Stimulated activated CD8-positive, alpha-beta memory T cell treated with anti-CD3 and anti-CD28 coated beads, Interleukin-15, amount 100 ng/mL, for 24 hours (primary cell): ENCODE measurements around the gene CCL22.
"Not testable (repeated sequence)": the region's sequence is repeated elsewhere in the genome, so short reads cannot be mapped to it uniquely, and the experiment has no call there.

Experiments used
- DNase-seq: peaks from one replicate; pipeline ENCODE4 v3.0.0-alpha.2; 2020; ENCODE audit warnings: low read depth

CCL22 gene, protein sequence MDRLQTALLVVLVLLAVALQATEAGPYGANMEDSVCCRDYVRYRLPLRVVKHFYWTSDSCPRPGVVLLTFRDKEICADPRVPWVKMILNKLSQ

DNA sequence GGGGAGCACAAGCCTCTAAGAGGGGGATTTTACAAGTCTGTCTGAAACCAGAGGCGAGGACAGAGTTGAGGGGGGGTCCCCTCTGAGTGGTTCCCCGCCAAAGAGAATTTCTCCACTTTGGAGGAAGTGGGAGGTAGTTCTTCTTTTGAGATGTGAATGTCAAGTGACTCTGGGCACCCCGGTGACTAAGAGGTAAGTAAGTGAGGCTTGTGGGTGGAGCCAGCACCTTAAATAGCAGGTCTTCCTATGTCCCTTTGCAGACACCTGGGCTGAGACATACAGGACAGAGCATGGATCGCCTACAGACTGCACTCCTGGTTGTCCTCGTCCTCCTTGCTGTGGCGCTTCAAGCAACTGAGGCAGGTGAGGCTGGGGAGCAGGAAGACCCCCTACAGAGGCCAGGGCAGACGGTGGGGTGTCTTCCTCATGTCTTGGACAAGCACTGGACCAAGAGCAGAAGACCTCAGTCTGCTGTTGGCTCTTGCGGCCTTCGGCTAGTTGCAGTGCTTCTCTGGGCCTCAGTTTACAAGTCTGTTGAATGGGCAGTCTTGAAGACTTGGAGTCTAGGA lies at the start of gene CCL22:
CCL22 (plus strand) TSS at position 257 of the 569 bp plus-strand sequence; CDS start at position 291, 34 bp downstream.
- DNase-seq, result no peak

DNA sequence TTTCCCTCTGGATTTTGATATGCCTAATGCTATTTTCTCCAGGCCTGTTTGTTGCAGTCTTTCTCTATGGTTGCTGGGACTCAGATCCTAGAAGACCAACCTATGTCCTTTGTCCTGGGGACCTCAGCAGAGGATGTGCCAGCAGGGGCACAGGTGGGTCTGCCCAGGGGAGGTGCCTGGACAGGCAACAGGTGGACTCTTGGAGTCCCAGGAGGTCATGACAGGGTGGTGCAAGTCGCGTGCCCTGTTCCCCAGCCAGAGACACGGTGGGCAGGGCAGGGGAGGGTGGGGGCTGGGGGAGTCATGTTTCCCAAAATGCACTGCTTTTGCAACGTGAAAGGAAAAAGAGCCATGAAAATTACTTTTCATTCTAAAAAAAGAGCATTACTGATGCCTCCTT lies 47.8 kb upstream of the CCL22 start:
- DNase-seq, result no peak

DNA sequence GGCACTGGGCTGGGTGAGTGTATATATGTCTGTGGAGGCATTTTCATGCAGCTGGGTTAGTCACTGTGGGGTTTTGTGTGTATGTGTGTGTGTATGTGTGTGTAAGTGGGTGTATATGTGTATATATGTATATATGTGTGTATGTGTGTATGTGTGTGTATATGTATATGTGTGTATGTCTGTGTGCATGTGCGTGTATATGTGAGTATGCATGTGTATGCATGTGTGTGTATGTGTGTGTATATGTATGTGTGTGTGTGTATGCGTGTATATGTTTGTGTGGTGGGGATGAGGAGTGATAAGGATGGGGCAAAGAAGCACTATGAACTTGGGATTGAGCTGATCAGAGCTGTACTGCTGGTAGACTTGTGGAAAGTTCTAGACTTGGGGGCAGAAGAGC lies 45.1 kb upstream of the CCL22 start:
- DNase-seq, result no peak

DNA sequence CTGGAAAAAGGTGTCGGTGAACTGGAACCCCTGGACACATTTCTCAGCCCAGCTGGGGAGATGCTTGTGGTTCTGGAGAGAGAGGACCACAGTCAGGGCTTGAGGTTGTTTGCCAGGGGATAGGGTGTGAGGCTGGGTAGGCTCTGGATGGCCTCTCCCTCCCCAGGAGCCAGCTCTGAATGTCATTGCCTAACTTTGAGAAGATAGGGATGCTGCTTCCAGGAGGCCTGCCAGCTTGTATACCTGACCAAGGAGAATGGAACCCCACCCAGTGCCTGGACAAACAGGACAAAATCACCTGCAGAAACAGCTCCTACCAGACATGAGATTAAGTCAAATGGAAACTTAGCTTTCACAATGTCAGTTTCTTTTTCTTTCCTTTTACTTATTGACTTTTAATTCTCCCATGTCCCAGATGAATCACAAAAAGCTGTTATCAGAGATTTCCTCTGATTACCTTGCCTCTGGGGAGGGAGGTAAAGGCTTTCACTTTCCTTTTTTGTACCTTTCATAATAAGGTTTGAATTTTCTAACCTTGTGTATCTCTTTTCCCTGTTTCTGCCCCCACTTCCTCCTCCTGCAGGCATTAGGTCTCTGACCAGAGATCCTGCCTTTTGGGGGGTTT lies 44.3 kb upstream of the CCL22 start:
- DNase-seq, result no peak

DNA sequence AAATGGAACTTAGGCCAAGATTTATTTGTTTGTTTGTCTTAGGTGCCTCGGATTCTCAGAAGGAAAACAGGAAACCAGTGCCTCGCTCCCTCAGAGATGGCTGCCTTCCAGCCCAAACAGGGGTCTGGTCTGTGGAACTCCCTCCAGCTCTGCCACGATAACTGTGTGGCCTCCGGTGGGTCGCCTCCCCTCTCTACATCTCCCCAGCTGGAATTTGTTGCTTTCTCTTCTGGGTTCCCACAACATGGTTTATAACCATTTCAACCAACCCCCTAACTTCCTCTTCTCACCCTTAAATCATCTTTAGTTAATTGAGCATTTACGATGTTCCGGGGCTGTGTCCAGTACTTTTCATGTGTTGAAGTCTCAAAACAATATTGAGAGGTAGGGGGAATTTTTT lies 43.2 kb upstream of the CCL22 start:
- no peak for DNase-seq

DNA sequence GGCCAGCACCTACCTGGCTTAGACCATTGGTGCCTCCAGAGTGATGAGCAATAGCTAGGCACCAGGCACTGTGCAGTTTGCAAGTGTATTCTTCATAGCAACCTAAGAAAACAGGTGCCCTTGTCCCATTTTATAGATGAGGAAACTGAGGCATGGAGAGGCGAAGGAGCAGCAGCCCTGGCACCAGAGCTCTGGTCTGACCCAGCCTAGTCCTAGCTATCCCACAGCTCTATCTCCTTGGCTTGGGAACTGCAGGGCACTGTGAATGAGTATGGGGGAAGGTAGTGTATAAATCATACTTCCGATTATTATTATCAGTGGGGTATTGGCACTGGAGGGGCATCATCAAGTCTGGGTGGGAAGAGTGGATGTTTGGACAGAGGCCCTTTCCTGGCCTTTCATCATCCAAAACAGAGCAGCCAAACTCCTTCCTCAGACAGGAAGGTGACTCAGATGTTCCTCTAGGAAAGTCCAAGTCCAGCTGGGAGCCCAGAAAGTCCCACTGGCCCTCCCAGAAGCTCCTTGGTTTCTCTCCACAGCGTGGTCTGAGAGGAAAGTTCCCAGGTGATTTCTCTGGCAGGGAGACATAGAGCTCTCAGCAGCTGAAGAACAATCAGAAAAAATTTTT lies 42.1 kb upstream of the CCL22 start:
- DNase-seq, result no peak

DNA sequence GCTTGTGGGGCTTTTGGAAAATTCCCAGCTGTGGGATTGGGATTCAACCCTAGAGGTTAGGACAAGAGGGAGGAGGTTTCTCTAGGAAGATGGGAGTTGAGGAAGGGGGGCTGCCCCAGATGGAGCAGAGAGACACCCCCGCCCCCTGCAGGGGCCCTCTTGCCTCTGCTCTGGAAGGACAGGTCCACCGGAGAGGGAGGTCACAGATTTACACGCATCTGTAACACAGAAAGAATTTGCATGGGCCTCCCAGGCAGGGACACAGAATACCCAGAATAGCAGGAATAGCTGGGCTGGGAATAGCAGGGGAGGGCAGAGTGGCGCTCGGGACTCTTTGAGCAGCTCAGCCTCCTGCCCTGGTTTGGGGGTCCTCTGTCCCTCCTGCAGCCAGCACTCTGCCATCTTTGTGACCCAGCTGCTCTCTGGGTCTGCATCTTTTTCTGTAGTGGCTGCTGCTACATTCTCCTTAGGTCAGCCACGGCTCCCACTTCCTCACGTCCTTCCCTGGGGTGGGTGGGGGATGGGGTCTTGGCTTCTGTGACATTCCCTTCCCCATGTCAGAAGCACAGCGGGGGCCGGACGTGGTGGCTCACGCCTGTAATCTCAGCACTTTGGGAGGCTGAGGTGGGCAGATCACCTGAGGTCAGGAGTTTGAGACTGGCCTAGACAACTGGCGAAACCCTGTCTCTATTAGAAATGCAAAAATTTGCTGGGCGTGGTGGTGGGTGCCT lies 40.2 kb upstream of the CCL22 start:
- DNase-seq, result no peak

DNA sequence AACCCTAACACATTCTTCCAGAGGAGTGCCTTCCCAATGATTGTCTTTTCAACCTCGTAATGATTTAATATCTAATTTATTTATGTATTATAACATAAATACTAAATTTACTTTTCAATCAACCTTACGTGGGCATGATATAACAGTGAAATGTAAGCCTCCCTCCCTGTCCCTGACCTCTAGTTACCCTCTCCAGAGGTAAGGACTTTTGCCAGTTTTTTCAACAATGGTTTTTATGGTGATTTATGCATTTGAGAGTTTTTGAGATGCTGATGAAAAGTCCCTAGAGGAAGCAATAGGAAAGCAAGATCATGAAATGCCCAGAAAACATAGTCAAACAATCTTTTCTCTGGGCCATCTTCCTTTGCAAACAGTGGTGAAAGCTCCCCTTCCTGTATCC lies 38.9 kb upstream of the CCL22 start:
- DNase-seq, result no peak

DNA sequence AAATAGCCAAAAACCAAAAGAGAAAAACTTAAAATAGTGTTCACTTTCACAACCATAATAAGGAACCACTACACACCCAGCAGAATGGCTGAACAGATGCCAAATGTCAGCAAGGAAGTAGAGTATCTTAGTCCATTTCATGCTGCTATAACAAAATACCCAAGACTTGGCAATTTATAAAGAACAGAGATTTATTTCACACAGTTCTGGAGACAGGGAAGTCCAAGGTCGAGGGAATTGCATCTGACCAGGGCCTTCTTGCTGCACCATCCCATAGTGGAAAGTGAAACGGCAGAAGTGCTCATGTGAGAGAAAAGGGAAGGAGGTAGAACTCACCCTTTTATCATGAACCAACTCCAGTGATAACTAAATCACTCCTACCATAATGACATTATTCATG lies 33.8 kb upstream of the CCL22 start:
- no peak for DNase-seq

DNA sequence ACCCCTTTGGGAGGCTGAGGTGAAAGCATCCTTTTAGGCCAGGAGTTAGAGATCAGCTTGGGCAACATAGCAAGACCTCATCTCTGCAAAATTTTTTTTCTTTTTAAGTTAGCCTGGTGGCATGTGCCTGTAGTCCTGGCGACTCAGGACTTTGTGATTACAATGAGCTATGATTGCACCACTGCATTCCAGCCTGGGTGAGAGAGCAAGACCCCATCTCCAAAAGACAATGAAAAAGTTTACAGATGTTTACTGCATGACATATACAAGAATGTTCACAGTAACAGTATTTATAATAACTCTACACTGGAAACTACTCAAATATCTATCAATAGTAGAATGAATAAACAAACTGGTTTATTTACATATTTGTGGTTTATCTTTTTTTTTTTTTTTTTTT lies 33.1 kb upstream of the CCL22 start:
- DNase-seq, result no peak

DNA sequence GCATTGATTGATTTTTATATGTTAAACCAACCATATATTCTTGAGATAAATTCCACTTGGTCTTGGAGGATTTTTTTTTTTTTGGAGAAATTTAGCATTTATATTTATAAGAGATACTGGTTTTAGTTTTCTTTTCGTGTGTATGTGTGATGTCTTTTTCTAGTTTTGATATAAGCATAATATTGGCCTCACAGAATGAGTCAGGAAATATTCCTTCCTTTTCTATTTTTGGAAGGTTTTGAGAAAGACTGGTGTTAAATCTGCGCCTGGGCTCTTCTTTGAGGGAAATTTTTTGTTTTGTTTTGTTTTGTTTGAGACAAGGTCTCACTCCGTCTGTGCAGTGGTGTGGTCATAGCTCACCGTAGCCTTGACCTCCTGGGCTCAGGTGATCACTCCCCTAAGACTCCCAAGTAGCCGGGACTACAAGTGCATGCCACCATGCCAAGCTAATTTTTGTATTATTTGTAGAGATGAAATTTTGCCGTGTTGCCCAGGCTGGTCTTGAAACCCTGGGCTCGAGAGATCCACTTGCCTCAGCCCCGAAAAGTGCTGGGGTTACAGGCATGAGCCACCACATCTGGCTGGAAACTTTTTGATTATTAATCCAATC lies 28.8 kb upstream of the CCL22 start:
- no peak for DNase-seq

DNA sequence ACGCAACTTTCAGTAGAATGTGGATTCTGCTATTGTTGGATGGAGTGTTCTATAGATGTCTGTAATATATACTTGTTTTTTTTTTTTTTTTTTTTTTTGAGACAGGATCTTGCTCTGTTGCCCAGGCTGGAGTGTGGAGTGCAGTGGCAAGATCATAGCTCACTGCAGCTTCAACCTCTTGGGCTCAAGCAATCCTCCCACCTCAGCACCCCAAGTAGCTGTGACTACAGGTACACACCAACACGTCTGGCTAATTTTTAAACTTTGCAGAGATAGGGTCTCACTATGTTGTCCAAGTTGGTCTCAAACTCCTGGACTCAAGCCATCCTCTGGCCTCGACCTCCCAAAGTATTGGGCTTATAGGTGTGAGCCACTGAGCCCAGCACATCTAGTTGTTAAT lies 27.2 kb upstream of the CCL22 start:
- no peak for DNase-seq

DNA sequence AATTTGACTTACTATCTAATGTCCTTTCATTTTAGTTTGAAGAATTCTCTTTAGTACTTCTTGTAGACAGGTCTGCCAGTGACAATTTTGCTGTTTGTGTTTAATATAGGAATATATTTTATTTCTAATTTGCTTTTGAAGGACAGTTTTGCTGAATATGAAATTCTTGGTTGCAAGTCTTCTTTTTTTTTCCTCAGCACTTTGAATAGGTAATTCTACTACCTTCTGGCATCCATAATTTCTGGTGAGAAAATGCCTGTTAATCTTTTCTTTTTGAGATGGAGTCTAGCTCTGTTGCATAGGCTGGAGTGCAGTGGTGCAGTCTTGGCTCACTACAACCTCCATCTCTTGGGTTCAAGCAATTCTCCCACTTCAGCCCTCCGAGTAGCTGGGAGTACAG lies 25.2 kb upstream of the CCL22 start:
- DNase-seq, result no peak

DNA sequence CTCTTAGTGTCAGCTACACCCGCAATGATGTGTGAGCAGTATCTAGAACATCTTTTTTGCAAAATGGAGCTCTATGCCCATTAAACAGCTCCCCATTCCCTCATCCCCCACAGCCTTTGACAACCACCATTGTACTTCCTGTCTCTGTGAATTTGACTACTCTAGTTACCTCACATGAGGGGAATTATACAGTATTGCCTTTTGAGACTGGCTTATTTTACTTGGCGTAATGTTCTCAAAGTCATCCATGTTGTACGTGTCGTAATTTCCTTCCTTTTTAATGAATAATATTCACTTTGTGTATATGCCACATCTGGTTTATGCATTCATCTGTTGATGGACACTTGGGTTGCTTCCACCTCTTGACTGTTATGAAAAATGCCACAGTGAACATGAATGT lies 23.2 kb upstream of the CCL22 start:
- no peak for DNase-seq

DNA sequence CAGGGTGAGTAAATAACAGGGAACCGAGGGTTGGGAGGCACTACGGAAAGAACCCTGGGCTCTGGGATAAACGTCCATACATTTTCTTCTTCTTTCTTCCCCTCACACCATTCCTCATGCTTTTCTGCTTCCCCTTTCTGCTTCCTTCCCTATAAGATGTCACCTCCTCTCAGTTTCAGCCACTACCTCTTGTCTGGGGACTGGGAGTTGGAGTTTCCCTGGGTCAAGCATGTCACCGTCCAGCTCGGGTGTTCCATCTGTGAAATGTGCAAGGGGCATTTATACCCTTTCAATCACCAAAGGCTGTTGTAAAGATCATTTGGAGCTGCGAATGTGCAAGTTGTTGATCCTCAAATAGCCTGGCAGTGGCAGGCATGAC lies 17.5 kb upstream of the CCL22 start:
- no peak for DNase-seq

DNA sequence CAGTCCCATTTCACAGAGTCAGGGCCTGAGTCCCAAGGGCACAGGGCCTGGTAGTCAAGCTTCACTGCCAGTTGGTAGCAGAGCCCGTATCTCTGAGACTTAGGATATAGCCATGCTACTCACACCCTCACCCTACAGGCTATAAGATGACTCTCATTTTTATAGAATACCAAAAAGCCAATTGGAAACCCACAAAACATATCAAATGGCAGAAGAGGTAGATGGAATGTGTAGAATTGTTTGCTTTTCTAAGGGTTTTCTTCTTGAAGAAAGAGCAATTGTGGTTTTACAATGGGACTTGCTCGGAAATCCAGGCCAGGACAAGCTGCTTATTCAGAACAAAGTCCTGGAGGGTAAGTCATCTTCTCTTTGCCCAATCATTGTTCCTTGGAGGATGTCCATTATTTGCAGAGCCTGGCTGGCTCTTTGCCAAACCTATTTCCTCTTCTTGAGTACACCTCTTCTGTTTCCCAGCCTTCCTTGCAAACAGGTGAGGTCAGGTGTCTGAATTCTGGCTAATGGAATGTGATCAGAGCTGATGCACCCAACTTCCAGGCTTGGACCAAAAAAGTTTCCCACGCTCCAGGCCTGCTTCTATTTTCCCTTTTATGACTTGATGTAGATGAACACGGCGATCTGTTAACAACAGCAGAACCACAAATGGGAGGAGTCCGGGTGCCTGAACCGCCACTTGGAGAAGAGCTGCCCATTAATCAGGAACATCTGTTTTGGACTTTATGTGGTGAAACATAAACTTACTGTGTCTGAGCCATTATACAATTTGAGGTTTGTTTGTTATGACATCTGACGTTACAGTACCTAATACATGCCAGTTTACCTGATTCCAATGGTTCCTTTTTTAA lies 16.9 kb upstream of the CCL22 start:
- no peak for DNase-seq

DNA sequence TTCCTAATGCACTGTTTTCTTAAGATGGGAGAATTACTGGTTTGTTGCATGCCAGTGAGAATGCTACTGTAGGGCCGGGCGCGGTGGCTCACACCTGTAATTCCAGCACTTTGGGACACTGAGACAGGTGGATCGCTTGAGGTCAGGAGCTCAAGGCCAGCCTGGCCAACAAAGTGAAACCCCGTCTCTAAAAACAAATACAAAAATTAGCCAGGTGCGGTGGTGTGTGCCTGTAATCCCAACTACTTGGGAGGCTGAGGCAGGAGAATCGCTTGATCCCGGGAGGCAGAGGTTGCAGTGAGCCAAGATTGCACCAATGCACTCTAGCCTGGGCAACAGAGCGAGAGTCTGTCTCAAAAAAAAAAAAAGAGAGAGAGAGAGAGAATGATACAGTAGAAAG lies 16.0 kb upstream of the CCL22 start:
- DNase-seq, result not testable (repeated sequence)

DNA sequence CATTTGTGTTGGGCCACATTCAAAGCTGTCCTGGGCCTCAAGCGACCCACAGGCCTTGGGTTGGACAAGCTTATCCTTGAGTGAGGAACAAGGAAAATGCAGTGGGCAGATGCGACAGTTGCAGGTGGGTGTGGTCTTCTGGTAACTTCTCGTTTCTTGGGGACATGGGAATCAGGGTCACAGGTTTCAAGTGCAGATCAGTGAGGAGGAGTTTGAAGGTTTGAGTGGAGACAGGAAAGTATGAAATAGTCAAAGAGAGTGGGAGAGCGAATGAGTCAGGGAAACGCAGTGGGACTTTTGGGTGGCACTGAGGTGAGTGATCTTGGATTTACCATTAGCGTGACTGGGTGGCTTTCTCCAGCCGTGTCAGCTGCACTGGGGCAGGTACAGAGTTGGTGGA lies 15.4 kb upstream of the CCL22 start:
- DNase-seq, result no peak

DNA sequence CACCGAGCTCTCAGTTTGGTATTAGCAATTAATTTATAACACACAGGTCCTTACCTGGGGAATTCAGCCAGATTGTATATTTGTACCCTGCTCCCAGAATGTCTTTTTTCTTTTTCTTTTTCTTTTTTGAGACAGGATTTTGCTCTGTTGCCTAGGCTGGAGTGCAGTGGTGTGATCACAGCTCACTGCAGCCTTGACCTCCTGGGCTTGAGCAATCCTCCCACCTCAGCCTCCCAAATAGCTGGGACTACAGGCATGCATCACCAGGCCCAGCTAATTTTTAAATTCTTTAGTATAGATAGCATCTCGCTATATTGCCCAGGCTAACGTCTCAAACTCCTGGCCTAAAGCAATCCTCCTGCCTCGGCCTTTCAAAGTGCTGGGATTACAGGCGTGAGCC lies 14.5 kb upstream of the CCL22 start:
- DNase-seq, result not testable (repeated sequence)

DNA sequence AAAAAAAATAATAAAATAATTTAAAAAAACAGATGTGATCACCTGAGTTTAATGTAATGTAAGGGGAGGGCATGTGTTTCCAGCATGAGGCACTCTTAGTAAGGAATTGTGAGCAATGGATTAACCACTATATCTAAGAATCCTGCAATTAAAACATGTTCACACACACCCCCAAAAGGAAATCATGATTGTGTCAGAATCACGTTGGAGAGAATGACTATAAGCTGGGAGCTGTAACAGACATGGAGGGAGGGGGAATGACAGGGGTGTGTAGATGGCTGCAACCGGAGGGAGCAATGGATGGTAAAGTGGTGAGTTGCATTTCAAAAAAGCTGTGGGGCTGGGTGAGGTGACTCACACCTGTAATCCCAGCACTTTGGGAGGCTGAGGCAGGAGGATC lies 13.6 kb upstream of the CCL22 start:
- DNase-seq, result no peak

DNA sequence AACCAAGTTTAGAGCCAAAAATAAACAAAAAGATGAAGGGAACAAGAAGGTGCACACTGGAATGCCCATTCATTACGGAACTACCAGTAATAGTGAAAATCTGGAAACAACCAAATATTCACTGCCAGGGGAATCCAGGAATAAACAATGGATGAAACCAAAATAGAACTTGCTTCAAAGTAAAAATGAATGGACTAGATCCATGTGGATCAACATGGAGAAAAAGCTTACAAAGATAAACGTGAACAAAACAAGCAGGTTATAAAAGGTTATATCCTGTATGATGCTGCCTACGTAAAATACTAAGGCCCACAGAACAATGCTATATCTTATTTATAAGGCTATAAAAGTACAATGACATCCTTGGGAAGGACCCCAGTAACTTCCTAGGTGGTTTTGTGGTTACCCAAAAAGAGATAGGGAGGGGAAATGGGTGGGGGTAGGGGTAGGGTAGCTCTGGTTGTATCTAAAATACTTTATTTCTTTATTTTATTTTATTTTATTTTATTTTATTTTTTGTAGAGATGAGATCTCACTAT lies 12.8 kb upstream of the CCL22 start:
- DNase-seq, result no peak
